ENCODE measurements around the gene HGD. TPM values are rescaled to one million over a fixed set of nuclear protein-coding genes. Genes with fewer than 3 reads are reported as not detected.

HGD gene
- total and polyA plus RNA-seq, 2 of the 13 experiments (the other 11 are each of a cell fraction or from before 2014, with no cell fraction given) = 265 to 398 TPM

- TF ChIP-seq JARID2 (CRISPR knock-in tag; IDR thresholded peaks at IDR 0.05; ENCODE audit: insufficient replicate concordance) (no peak), ZSCAN12 (CRISPR knock-in tag; IDR thresholded peaks at IDR 0.05) (no peak), DNMT3B (CRISPR knock-in tag; conservative IDR thresholded peaks at IDR 0.05) (no peak; the same call in 1 of the 2 replicates), CEBPG (CRISPR knock-in tag; IDR thresholded peaks at IDR 0.05) (no peak), ZNF839 (CRISPR knock-in tag; IDR thresholded peaks at IDR 0.05; ENCODE audit: borderline replicate concordance) (no peak), DPF2 (CRISPR knock-in tag; IDR thresholded peaks at IDR 0.05; ENCODE audit: borderline replicate concordance, low read depth) (no peak), ZNF230 (CRISPR knock-in tag; IDR thresholded peaks at IDR 0.05) (no peak; the same call in 1 of the 2 replicates), ATRX (CRISPR knock-in tag; IDR thresholded peaks at IDR 0.05; ENCODE audit: borderline replicate concordance) (no peak), RCOR2 (CRISPR knock-in tag; IDR thresholded peaks at IDR 0.05) (peak; percentile 81; the same call in 1 of the 2 replicates), ZNF670 (CRISPR knock-in tag; IDR thresholded peaks at IDR 0.05; ENCODE audit: borderline replicate concordance) (0 out of 2 replicates have a peak, but pooled peaks have one; percentile 6), SSRP1 (CRISPR knock-in tag; IDR thresholded peaks at IDR 0.05) (0 out of 2 replicates have a peak, but pooled peaks have one; percentile 1), SMARCE1 (IDR thresholded peaks at IDR 0.05; ENCODE audit: borderline replicate concordance) (no peak), ATF5 (CRISPR knock-in tag; IDR thresholded peaks at IDR 0.05; ENCODE audit: low read depth) (no peak), ONECUT2 (CRISPR knock-in tag; IDR thresholded peaks at IDR 0.05) (no peak), REL (CRISPR knock-in tag; conservative IDR thresholded peaks at IDR 0.05) (no peak), PCBP2 (optimal IDR thresholded peaks at IDR 0.05; ENCODE audit: low read depth, low read length, poor library complexity, severe bottlenecking) (no peak), TCF12 (IDR thresholded peaks at IDR 0.05) (no peak), TCF12 (CRISPR knock-in tag; IDR thresholded peaks at IDR 0.05) (no peak), NFAT5 (CRISPR knock-in tag; IDR thresholded peaks at IDR 0.05) (no peak)
- TF ChIP-seq, protein P1, sequence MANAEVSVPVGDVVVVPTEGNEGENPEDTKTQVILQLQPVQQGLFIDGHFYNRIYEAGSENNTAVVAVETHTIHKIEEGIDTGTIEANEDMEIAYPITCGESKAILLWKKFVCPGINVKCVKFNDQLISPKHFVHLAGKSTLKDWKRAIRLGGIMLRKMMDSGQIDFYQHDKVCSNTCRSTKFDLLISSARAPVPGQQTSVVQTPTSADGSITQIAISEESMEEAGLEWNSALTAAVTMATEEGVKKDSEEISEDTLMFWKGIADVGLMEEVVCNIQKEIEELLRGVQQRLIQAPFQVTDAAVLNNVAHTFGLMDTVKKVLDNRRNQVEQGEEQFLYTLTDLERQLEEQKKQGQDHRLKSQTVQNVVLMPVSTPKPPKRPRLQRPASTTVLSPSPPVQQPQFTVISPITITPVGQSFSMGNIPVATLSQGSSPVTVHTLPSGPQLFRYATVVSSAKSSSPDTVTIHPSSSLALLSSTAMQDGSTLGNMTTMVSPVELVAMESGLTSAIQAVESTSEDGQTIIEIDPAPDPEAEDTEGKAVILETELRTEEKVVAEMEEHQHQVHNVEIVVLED (CRISPR knock-in tag; IDR thresholded peaks at IDR 0.05; ENCODE audit: borderline replicate concordance) = no peak
Measured at GRCh38 chr3:120595788-120596115, 86.3 kb downstream of the HGD start (continued).

All from HepG2 (cell line).